ENCODE measurements around the gene FASTKD1.

Gene FASTKD1

DNA sequence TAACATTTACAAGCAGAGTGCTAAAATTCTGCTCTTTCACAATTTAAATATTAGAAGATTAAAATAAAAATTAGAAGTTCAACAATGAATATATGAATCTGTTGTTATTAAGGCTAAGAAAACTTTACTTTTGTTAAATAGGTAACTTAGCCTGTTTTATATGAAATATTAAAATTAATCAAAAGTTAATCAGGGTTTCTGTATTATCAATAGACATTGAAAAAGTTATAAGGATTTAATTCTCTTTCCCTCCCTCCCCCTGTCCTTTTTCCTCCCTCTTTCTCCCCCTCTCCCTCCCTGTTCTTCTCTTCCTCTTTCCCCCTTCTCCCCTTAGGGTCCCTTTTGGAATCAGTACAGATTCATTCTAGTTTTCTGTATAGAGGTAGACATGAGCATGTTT, 82.3 kb downstream of the FASTKD1 start:
- no peak for TF ChIP-seq CTCF (IDR thresholded peaks at IDR 0.05; ENCODE audit: extremely low read depth, insufficient read depth, missing control alignments)
- no peak for DNase-seq (ENCODE audit: low spot score)
- in situ Hi-C loops (cut with MboI; ENCODE audit: low pct_unique_long_range_greater_than_20kb, low sequenced_read_pairs, unreplicated experiment): no loop called here

GRCh38 chr2:169490834-169491233, 82.8 kb downstream of the FASTKD1 start:
- DNase-seq (ENCODE audit: low spot score): no peak

DNA sequence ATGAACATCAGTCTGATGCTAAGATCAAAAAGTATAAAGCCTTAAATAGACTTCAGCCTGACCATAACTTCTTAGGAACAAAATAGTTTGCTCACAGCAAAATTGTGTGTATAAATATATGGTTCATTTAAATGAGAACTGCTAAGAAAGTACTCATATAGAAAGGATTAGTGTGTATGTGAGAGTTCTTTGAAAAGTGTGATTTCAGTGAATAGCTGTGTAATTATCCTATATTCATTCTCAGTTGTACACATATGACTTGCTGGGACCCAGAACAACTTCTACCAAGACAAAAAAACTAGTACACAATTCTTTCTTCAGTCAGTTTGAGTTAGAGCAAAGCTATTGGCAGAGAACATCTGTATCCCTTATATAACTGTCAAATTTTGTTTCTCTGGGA, 87.2 kb downstream of the FASTKD1 start:
- TF ChIP-seq CTCF (IDR thresholded peaks at IDR 0.05; ENCODE audit: extremely low read depth, insufficient read depth, missing control alignments): no peak
- in situ Hi-C loops (cut with MboI; ENCODE audit: low pct_unique_long_range_greater_than_20kb, low sequenced_read_pairs, unreplicated experiment): no loop called here

More at GRCh38 chr2:169490834-169491233, 82.8 kb downstream of the FASTKD1 start:
- TF ChIP-seq CTCF (IDR thresholded peaks at IDR 0.05; ENCODE audit: extremely low read depth, insufficient read depth, missing control alignments): no peak
- in situ Hi-C loops (cut with MboI; ENCODE audit: low pct_unique_long_range_greater_than_20kb, low sequenced_read_pairs, unreplicated experiment): no loop called here

DNA sequence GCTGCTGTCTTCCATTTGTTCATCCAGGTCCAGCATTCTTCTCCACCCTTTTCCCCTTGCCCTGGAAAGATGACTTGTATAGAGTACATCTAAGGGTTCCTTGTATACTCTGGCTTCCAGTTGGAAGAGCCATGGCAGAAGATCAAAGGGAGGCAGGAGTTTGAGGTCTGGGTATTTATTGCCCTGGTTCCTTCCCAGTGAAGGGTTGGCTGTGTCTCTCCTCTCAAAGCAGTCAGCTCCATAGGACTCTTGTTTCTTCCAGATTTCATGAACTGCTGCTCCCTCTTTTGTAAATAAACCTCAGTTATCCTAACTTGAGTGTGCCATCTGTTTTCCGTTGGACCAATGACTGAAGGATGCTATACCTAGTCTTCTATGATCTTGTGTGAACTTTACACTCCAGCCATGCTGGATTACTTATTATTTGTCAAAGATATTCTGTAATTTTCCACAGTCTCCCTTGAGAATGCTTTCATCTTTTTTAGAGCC, 88.0 kb downstream of the FASTKD1 start:
- TF ChIP-seq CTCF (IDR thresholded peaks at IDR 0.05; ENCODE audit: extremely low read depth, insufficient read depth, missing control alignments): no peak
- in situ Hi-C loops (cut with MboI; ENCODE audit: low pct_unique_long_range_greater_than_20kb, low sequenced_read_pairs, unreplicated experiment): no loop called here
- DNase-seq (ENCODE audit: low spot score): no peak

More for the DNA sequence above, 87.2 kb downstream of the FASTKD1 start:
- no peak for DNase-seq (ENCODE audit: low spot score)

GRCh38 chr2:169480079-169480465, 93.6 kb downstream of the FASTKD1 start:
- no peak for DNase-seq (ENCODE audit: low spot score)
- in situ Hi-C loops (cut with MboI; ENCODE audit: low pct_unique_long_range_greater_than_20kb, low sequenced_read_pairs, unreplicated experiment): no loop called here
- no peak for TF ChIP-seq CTCF (IDR thresholded peaks at IDR 0.05; ENCODE audit: extremely low read depth, insufficient read depth, missing control alignments)
